ENCODE data around the gene GTF2F2.

The GTF2F2 gene

DNA sequence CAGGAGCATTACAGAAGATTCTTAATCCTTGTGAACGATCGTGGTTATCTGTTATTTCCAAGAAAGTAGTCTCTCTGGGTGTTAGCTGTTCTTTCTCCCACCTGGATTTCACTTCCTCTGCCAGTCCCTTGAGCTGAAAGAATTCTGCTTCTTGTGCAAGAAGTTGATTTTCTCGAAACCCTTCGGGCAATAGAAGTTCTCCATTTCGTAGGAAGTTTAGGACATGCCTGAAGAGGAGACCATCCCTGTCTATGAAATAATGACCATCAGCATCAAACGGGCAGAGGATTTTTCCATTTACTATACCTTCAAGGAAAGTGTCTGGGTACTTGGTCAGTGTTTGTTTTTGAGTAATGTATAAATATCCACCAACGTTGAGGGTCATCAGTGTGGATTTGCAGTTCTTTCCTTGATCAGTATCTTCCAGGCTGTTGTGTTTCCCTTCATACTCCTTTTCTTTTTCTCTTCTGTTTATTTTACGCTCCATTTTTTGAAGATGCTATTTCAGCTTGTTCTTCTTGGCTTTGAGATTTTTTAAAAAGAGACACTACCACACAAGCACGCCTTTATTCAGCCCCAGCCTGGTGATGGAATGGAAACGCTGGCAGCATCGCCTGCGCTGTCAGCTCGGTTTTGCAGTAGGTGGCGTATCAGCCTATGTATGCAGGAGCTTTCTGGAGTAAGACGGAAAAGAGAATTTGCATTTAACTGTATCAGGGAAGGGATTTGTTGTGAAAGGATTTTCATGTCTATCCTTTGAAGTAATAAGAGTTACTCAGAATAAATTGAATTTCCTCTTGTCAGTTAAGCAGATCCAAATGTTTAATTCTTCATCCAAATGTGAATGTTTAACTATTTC lies 74.0 kb downstream of the GTF2F2 start:
- Histone ChIP-seq H3K27ac (ENCODE audit: low read length) (no peak overlapping the region), H3K4me2 (ENCODE audit: low read length) (no peak overlapping the region), H3K79me2 (ENCODE audit: low read length) (peaks cover 4% of the 10 kb centered on the region; the same call in 1 of the 2 replicates), H3K9ac (ENCODE audit: low read length) (no peak overlapping the region), H3K4me1 (ENCODE audit: low read length) (peaks cover 7% of the 10 kb centered on the region), H3K36me3 (replicated peaks; ENCODE audit: low read depth, low read length) (no peaks in the 10 kb centered on the region), H4K20me1 (ENCODE audit: insufficient read depth, low read length) (no peaks in the 10 kb centered on the region), H3K27me3 (ENCODE audit: low read depth, low read length) (no peaks in the 10 kb centered on the region), H3K4me3 (ENCODE audit: low read length) (no peak overlapping the region), H3K9me3 (ENCODE audit: insufficient read depth, low read length) (no peaks in the 10 kb centered on the region), H2AFZ (ENCODE audit: low read depth, low read length) (no peak overlapping the region)
- TF ChIP-seq, protein P1, sequence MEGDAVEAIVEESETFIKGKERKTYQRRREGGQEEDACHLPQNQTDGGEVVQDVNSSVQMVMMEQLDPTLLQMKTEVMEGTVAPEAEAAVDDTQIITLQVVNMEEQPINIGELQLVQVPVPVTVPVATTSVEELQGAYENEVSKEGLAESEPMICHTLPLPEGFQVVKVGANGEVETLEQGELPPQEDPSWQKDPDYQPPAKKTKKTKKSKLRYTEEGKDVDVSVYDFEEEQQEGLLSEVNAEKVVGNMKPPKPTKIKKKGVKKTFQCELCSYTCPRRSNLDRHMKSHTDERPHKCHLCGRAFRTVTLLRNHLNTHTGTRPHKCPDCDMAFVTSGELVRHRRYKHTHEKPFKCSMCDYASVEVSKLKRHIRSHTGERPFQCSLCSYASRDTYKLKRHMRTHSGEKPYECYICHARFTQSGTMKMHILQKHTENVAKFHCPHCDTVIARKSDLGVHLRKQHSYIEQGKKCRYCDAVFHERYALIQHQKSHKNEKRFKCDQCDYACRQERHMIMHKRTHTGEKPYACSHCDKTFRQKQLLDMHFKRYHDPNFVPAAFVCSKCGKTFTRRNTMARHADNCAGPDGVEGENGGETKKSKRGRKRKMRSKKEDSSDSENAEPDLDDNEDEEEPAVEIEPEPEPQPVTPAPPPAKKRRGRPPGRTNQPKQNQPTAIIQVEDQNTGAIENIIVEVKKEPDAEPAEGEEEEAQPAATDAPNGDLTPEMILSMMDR (IDR thresholded peaks at IDR 0.05; ENCODE audit: low read depth, low read length), result no peak
- no peak for TF ChIP-seq EZH2phosphoT487 (IDR thresholded peaks at IDR 0.05; ENCODE audit: low read depth)

DNA sequence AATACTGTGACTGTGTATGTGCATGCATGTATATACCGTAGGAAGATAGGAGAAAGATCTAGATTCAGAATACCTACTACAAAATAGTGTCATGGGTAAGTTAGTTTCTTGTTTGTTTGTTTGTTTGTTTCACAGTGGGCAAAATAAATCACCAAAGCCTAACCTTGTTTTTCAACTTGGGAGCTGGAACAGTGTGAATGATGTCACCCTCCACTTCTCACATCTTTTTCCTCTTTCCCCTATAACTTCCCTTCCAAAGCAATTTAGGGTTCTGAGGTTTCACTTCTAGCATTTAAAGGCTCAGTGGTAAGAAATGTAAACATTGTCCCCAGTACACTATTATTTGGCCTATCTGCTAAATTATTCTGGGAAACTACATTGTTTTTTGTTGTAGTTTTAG lies 75.1 kb downstream of the GTF2F2 start:
- Histone ChIP-seq H3K9ac (ENCODE audit: low read length) (no peak overlapping the region), H3K79me2 (ENCODE audit: low read length) (peaks cover 4% of the 10 kb centered on the region; the same call in 1 of the 2 replicates), H3K4me2 (ENCODE audit: low read length) (no peak overlapping the region), H3K4me3 (ENCODE audit: low read length) (no peak overlapping the region), H3K4me1 (ENCODE audit: low read length) (peaks cover 7% of the 10 kb centered on the region), H2AFZ (ENCODE audit: low read depth, low read length) (no peak overlapping the region), H3K27ac (ENCODE audit: low read length) (no peak overlapping the region), H3K36me3 (replicated peaks; ENCODE audit: low read depth, low read length) (no peaks in the 10 kb centered on the region), H4K20me1 (ENCODE audit: insufficient read depth, low read length) (no peaks in the 10 kb centered on the region), H3K9me3 (ENCODE audit: insufficient read depth, low read length) (no peaks in the 10 kb centered on the region), H3K27me3 (ENCODE audit: low read depth, low read length) (no peaks in the 10 kb centered on the region)
- no peak for TF ChIP-seq EZH2phosphoT487 (IDR thresholded peaks at IDR 0.05; ENCODE audit: low read depth)
- TF ChIP-seq, protein P1 (IDR thresholded peaks at IDR 0.05; ENCODE audit: low read depth, low read length), result no peak

DNA sequence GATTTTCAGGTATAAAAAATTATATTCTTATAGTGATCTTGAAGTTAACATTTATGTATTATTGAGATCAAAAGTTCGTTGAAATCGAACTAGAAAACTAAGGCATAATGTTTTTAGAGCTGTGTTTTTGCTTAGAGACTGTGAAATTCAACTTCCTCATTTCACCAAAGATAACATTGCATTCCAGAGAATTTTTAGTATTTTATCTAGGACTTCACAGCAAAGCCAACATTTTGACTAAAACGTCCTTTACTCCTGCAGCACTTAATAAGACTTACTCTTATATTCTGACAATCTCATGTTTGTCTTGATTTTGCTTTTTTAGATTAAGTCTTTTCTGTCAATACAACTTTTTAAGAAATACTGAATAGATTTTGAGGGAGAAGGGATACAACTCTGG lies 75.8 kb downstream of the GTF2F2 start:
- Histone ChIP-seq H3K4me2 (ENCODE audit: low read length) (no peak overlapping the region), H2AFZ (ENCODE audit: low read depth, low read length) (no peak overlapping the region), H3K9ac (ENCODE audit: low read length) (no peak overlapping the region), H3K27me3 (ENCODE audit: low read depth, low read length) (no peaks in the 10 kb centered on the region), H4K20me1 (ENCODE audit: insufficient read depth, low read length) (no peaks in the 10 kb centered on the region), H3K4me3 (ENCODE audit: low read length) (no peak overlapping the region), H3K27ac (ENCODE audit: low read length) (no peak overlapping the region), H3K36me3 (replicated peaks; ENCODE audit: low read depth, low read length) (no peaks in the 10 kb centered on the region), H3K9me3 (ENCODE audit: insufficient read depth, low read length) (no peaks in the 10 kb centered on the region), H3K4me1 (ENCODE audit: low read length) (peaks cover 7% of the 10 kb centered on the region), H3K79me2 (ENCODE audit: low read length) (peaks cover 4% of the 10 kb centered on the region; the same call in 1 of the 2 replicates)
- no peak for TF ChIP-seq EZH2phosphoT487 (IDR thresholded peaks at IDR 0.05; ENCODE audit: low read depth)
- TF ChIP-seq, protein P1 (IDR thresholded peaks at IDR 0.05; ENCODE audit: low read depth, low read length), result no peak

DNA sequence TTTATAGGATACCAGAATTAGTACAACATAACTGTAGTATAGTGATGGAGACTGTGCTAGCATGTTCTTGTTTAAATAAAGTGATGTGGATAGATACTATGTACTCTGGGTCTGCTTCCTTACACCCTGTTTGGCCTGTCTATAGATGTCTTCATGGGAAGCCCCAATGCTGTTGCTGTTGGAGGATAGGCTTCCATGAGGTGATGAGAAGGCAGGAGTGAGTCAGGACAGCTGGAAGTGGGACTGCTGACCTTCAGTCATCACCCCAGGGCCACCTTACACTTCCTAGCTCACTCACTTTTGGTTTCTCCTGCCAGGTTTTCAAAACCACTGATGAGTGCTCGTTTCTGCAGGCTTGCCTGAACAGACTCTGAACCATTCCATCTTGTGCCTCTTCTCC lies 76.3 kb downstream of the GTF2F2 start:
- no peak overlapping the region for H3K4me2 ChIP-seq (ENCODE audit: low read length)
- no peak overlapping the region for H3K27ac ChIP-seq (ENCODE audit: low read length)

More for the DNA sequence above, 76.3 kb downstream of the GTF2F2 start:
- H3K27me3 ChIP-seq (ENCODE audit: low read depth, low read length), result no peaks in the 10 kb centered on the region
- H3K4me1 ChIP-seq (ENCODE audit: low read length), result peaks cover 7% of the 10 kb centered on the region
- H3K36me3 ChIP-seq (replicated peaks; ENCODE audit: low read depth, low read length), result peaks cover 3% of the 10 kb centered on the region
- no peak overlapping the region for H3K4me3 ChIP-seq (ENCODE audit: low read length)
- peaks cover 4% of the 10 kb centered on the region; the same call in 1 of the 2 replicates for H3K79me2 ChIP-seq (ENCODE audit: low read length)
- no peak overlapping the region for H2AFZ ChIP-seq (ENCODE audit: low read depth, low read length)
- H4K20me1 ChIP-seq (ENCODE audit: insufficient read depth, low read length), result no peaks in the 10 kb centered on the region
- TF ChIP-seq, protein P1 (IDR thresholded peaks at IDR 0.05; ENCODE audit: low read depth, low read length), result no peak
- no peak for TF ChIP-seq EZH2phosphoT487 (IDR thresholded peaks at IDR 0.05; ENCODE audit: low read depth)
- no peaks in the 10 kb centered on the region for H3K9me3 ChIP-seq (ENCODE audit: insufficient read depth, low read length)
- no peak overlapping the region for H3K9ac ChIP-seq (ENCODE audit: low read length)
